Lung (tissue), 12 donors: Measurements from ENCODE around the gene SDF4. TPM values are rescaled to one million over a fixed set of nuclear protein-coding genes. Genes with fewer than 3 reads are reported as not detected.

Source experiments
- ATAC-seq: fragments of 200-7000 bp; cut with Tn5 transposase; one replicate; pipeline ENCODE4 v1.9.1; 2020; ENCODE audit warnings: moderate number of reproducible peaks; ENCODE audit not compliant: insufficient read depth, low FRiP score
- DNase-seq, 3 donors: peaks; one replicate each; pipeline ENCODE4 v3.0.0-alpha.2; 2013 to 2017
- H3K27ac ChIP-seq, 2 donors: one replicate each; pipeline ENCODE4 v1.5.1; 2013; ENCODE audit warnings: mild to moderate bottlenecking in 2 of 2, moderate library complexity in 2 of 2, control low read depth in 1 of 2, inconsistent platforms in 1 of 2, low read depth in 1 of 2, low read length in 1 of 2
- H3K27me3 ChIP-seq, 3 donors: one replicate each; pipeline ENCODE4 v1.5.1; 2013; ENCODE audit warnings: low read length in 2 of 3; ENCODE audit not compliant: control insufficient read depth in 3 of 3, insufficient read depth in 3 of 3
- H3K36me3 ChIP-seq, 4 donors: one replicate each; pipeline ENCODE4 v1.5.1; 2013; ENCODE audit warnings: low read length in 4 of 4, mild to moderate bottlenecking in 1 of 4, moderate library complexity in 1 of 4; ENCODE audit not compliant: control insufficient read depth in 4 of 4, insufficient read depth in 4 of 4
- H3K4me1 ChIP-seq, 5 donors: one replicate each; pipeline ENCODE4 v1.5.1; 2013; ENCODE audit warnings: low read length in 5 of 5, mild to moderate bottlenecking in 2 of 5, moderate library complexity in 1 of 5; ENCODE audit not compliant: control insufficient read depth in 5 of 5, insufficient read depth in 5 of 5
- H3K4me3 ChIP-seq: one replicate; pipeline ENCODE4 v1.5.1; 2013; ENCODE audit warnings: mild to moderate bottlenecking, control low read depth, moderate library complexity
- H3K9ac ChIP-seq, 2 donors: one replicate each; pipeline ENCODE4 v1.5.1; 2013; ENCODE audit warnings: low read length in 2 of 2, control low read depth in 1 of 2; ENCODE audit not compliant: insufficient read depth in 1 of 2
- H3K9me3 ChIP-seq, 4 donors: one replicate each; pipeline ENCODE4 v1.5.1; 2013; ENCODE audit warnings: low read length in 3 of 4, mild to moderate bottlenecking in 1 of 4, moderate library complexity in 1 of 4; ENCODE audit not compliant: control insufficient read depth in 4 of 4, insufficient read depth in 3 of 4
- WGBS, 2 donors: extraction: QIAGEN DNeasy Blood & Tissue Kit; methylation state at CpG; one replicate each; pipeline ENCODE4 v1.1.7; 2013; 5-methylcytosine and 5-hydroxymethylcytosine counted together
- polyA plus RNA-seq, 2 donors: library from polyadenylated mRNA; stranded (reverse); fragments of 200-250 nt; gene quantifications; one replicate each; pipeline ENCODE4 v1.2.1, GENCODE V29; 2013
- total RNA-seq, 2 donors: library from RNA; depleted of rRNA in 1 of 2; stranded (reverse); fragments of >200 nt in 1 of 2; gene quantifications; one replicate each; pipeline ENCODE4 v1.2.1, GENCODE V29; 2014 to 2021
- TF ChIP-seq, protein P1 (sequence below): IDR thresholded peaks from 2 replicates; pipeline ENCODE4 v1.5.1; 2012; ENCODE audit warnings: mild to moderate bottlenecking; ENCODE audit errors: control extremely low read depth, extremely low read depth
- donor health status: control.
- donor health status: control.
- donor health status: Bipolar disorder and iron deficiency.
- donor health status: healthy.
- donor health status: DM: yes; HTN: yes; CAD: no.

The SDF4 gene
- total and polyA plus RNA-seq, 4 donors, result 65.7 to 189 (median 143) TPM

DNA sequence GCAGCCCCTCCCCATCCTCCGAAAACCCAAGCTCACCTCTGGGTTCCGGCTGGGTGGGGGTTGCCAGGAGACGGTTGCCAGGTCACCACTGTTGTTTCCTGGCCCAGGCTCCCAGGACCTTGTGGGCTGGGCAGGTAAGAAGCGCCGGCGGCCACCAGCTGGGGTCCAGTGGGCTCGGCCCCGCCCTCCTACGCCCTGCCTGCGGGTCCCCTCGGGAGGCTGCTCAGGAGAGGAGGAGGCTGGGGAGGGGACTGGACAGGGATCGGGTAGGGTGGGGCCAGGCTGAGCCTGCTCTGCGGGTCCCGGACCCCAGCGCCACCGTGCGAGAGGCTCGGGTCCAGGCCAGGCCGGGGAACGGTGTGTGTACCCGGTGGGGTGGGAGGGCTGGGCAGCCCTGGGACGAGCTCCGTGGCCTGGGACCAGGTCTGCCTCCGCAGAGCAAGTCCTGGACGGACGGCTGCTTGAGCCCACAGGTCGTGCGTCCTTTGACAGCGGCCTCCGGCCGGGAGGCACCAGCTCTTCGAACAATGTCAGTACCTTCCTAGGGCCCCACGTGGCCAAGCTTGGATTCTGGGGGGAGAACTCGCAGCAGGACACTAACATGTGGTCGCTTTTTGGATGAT lies 57.9 kb downstream of the SDF4 start, which contains the start of gene TTLL10:
Gene TTLL10 (plus strand): TSS at position 88 of the 623 bp plus-strand sequence. CDS start 5,336 bp downstream, outside the sequence.
- Histone ChIP-seq H3K27ac (no peak within 1 kb of the TSS), H3K9ac (no peak within 1 kb of the TSS), H3K36me3 (no peaks in the 10 kb centered on the region), H3K4me3 (no peak within 1 kb of the TSS), H3K27me3 (peaks cover 9 to 25% (median 10%) of the 10 kb centered on the region in 3 donors), H3K9me3 (peaks cover 0 to 13% (median 0%) of the 10 kb centered on the region in 4 donors), H3K4me1 (no peaks in the 10 kb centered on the region)
- TF ChIP-seq, protein P1, sequence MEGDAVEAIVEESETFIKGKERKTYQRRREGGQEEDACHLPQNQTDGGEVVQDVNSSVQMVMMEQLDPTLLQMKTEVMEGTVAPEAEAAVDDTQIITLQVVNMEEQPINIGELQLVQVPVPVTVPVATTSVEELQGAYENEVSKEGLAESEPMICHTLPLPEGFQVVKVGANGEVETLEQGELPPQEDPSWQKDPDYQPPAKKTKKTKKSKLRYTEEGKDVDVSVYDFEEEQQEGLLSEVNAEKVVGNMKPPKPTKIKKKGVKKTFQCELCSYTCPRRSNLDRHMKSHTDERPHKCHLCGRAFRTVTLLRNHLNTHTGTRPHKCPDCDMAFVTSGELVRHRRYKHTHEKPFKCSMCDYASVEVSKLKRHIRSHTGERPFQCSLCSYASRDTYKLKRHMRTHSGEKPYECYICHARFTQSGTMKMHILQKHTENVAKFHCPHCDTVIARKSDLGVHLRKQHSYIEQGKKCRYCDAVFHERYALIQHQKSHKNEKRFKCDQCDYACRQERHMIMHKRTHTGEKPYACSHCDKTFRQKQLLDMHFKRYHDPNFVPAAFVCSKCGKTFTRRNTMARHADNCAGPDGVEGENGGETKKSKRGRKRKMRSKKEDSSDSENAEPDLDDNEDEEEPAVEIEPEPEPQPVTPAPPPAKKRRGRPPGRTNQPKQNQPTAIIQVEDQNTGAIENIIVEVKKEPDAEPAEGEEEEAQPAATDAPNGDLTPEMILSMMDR, result no peak
- 24 to 41% methylated on average over 35 of the region's 35 CpGs for WGBS, 2 donors
- ATAC-seq (no peak), DNase-seq (peak; percentile 19 to 73 (median 50))

GRCh38 chr1:1173061-1173792 lies 58.6 kb downstream of the SDF4 start:
- Histone ChIP-seq H3K27ac (no peak overlapping the region), H3K9me3 (peaks cover 0 to 13% (median 0%) of the 10 kb centered on the region in 4 donors), H3K27me3 (peaks cover 9 to 25% (median 10%) of the 10 kb centered on the region in 3 donors), H3K9ac (no peak overlapping the region), H3K36me3 (no peaks in the 10 kb centered on the region), H3K4me1 (no peaks in the 10 kb centered on the region), H3K4me3 (no peak overlapping the region)
- TF ChIP-seq, protein P1, result no peak
- peak in 1 of 3 donors; percentile 9 for DNase-seq
- 49 to 61% methylated on average over 31 to 32 of the region's 32 CpGs for WGBS, 2 donors
- no peak for ATAC-seq

DNA sequence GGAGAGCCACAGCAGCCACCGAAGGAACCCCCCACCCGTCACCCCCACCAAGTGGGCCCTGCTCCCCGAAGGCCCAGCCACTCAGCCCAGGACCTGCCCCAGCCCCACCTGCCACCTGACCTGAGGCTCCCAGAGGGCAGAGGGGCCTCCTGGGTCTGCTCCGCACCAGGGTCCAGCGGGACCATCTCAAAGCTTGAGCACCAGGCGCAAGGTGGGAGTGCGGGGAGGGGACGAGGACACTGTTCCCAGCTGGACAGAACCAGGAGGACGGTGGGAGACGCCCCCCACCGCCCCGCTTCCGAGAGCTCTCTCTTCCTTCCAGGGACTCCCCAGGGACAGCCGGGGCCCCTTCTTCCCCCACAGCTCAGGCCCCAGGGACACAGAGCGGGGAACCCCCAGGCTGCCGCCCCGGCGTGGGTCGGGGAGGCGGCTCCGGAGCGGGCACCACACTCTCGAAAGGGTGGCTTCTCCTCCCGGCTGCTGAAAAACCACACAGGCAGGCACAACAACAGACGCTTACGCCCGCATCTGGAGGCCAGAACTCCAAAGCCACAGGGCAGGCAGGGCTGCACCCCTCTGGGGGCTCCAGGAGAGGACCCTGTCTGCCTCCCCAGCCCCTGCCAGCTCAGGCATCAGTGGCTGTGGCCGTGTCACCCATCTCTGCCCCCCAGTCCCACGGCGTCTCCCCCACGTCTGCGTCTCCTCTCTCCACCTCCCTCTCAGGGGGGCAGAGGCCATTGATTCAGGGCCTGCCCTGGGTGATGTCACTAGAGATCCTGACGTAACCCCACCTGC lies 60.1 kb downstream of the SDF4 start:
- no peak overlapping the region for H3K4me3 ChIP-seq

More for the DNA sequence above, 60.1 kb downstream of the SDF4 start:
- Histone ChIP-seq H3K9ac (no peak overlapping the region), H3K9me3 (peaks cover 0 to 10% (median 0%) of the 10 kb centered on the region in 4 donors), H3K4me1 (peaks cover 0 to 6% (median 0%) of the 10 kb centered on the region in 5 donors), H3K27me3 (peaks cover 6 to 21% (median 9%) of the 10 kb centered on the region in 3 donors), H3K36me3 (no peaks in the 10 kb centered on the region), H3K27ac (no peak overlapping the region)
- DNase-seq (peak in 1 of 3 donors; percentile 7), ATAC-seq (no peak)
- TF ChIP-seq, protein P1, result no peak
- WGBS, 2 donors, result 77 to 87% methylated on average over 31 to 33 of the region's 33 CpGs
